Loucy (cell line): ENCODE data around the gene GJA3.
A peak's percentile ranks its signal among the peaks of the same experiment; 100 is the strongest.

ENCODE experiments used
- EZH2phosphoT487 ChIP-seq: fragments of 200-600 bp; IDR thresholded peaks from 2 replicates; pipeline ENCODE4 v1.6.1; 2018; ENCODE audit warnings: antibody characterized with exemption, mild to moderate bottlenecking, moderate library complexity, borderline replicate concordance
- TF ChIP-seq, protein P1 (sequence below): fragments of 200-600 bp; sonication (generic); conservative IDR thresholded peaks from 2 replicates; pipeline ENCODE4 v1.5.1; 2014; ENCODE audit warnings: mild to moderate bottlenecking, antibody characterized with exemption, low read length

DNA sequence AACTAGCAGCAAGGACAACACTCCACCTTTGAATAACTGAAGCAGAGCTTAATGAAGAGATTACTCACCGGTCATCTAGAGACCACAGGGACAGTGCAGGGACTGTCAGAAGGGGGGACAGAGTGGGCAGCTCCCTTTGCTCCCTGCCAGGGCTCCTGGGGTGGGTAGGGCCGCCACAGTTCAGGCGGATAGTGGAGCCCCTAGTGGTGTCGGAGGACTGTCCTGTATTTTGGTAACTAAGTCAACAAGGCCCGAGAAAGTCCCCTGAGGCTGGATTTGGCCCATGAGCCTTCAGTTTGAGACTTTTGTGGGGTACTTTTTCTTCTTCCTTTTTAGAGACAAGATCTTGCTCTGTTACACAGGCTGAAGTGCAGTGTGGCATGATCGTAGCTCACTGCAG is 44.6 kb downstream of the GJA3 start:
- TF ChIP-seq, protein P1, sequence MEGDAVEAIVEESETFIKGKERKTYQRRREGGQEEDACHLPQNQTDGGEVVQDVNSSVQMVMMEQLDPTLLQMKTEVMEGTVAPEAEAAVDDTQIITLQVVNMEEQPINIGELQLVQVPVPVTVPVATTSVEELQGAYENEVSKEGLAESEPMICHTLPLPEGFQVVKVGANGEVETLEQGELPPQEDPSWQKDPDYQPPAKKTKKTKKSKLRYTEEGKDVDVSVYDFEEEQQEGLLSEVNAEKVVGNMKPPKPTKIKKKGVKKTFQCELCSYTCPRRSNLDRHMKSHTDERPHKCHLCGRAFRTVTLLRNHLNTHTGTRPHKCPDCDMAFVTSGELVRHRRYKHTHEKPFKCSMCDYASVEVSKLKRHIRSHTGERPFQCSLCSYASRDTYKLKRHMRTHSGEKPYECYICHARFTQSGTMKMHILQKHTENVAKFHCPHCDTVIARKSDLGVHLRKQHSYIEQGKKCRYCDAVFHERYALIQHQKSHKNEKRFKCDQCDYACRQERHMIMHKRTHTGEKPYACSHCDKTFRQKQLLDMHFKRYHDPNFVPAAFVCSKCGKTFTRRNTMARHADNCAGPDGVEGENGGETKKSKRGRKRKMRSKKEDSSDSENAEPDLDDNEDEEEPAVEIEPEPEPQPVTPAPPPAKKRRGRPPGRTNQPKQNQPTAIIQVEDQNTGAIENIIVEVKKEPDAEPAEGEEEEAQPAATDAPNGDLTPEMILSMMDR: peak; percentile 36
- no peak for TF ChIP-seq EZH2phosphoT487
